UCSD-AML1 (cell line): ENCODE measurements around the gene CISH.
A peak's percentile ranks its signal among the peaks of the same experiment; 100 is the strongest.

Experiments
- DNase-seq: peaks from one replicate; lab custom pipeline; 2025; ENCODE audit not compliant: unreplicated experiment; lab: John Stamatoyannopoulos, UW

CISH gene

DNA sequence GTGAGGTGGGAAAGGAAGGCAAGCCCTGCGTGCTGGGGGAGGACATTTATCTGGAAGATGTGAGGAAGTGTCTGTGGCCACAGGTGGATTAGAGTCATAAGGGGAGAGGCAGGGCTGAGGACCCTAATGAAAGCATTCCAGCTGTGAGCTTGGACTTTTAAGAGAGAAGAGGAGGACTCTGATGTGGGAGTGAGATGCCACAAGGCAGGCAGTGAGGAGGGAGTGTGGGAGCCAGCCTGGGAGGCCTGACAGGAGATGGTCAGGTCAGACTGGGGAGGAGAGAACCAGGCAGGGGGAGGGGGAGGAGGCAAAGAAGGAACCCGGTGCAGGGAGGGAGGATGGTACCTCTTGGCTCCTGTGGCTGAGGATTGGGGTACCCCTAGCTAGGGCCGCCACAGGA is 26.4 kb upstream of the CISH start:
- DNase-seq: no peak

DNA sequence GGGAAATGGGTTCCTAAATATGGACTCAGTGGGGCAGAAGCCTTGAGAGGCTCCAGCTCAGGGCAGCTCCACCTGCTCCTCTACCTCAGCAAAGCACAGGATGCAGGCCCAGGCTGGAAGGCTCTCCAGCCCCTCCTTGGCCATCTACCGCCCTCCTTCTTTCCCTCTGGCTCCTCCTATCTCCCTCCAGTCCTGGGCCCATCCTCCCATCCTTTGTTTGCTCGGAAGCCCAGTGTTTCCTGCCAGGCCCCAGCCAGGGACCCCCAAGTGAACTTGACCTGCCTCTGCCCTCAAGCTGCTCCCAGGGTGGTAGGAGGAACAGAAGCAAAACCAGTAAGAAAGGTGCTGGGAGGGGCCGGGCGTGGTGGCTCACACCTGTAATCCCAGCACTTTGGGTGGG is 25.4 kb upstream of the CISH start:
- no peak for DNase-seq

DNA sequence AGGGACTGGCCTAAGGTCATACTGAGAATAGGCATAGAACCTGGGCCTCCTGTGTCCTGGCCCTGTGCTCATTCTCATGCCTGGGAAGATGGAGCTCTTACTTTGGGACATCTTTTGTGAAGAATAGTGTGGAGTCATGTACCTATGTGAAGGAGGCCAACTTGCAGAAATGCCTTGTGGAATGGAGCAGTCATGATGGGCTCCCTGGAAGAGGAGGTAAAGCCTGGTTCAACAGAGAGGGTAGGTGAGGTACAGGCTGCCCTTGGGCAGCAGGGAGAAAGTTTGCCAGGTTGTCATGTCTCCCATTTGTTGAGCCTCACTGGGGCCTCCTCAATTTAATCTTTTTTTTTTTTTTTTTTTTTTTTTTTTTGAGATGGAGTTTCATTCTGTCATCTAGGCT is 23.5 kb upstream of the CISH start:
- no peak for DNase-seq

DNA sequence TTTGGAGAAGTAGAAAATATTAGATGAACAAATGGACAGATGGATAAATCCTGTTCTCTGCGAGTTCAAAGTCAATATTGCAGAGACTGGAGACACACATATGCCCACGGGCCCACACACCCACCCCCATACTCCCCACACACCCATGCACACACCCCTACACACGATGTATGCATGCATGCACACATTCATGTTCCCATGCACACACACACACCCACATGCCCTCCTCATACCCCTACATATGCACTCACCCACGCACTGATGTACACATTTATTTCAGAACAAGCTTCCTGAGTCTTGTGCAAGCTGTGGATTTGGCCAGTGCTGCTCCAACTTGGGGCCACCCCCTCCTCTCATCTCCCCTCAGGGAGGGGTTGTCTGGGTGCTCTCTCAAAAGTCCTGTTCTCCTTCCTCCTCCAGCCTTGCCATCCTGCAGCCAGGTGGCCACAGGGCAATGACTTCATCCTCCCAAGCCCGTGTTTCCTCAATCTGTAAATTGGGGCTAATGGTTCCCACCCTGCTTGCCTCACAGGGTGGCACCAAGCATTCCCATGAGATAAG is 21.7 kb upstream of the CISH start:
- DNase-seq: no peak

DNA sequence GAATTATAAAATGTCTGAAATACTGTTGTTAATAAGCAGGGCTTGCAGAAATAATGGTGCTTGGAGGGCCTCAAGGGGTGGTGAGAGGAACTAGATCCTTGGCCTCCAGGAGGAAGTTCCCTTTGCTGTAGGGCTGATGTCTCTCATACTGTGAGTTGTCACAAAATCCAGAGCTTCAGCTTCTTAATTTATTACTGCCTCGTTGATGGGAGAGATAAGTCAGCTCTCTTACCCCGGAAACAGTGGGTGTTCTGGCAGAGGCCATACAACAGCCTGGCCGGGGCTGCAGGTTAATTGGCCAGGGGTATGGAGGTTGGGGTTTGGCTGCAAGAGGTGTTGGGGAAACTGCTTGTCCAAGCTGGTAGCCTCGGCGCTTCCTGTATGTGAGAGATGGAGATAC is 20.9 kb upstream of the CISH start:
- DNase-seq: peak; percentile 52

DNA sequence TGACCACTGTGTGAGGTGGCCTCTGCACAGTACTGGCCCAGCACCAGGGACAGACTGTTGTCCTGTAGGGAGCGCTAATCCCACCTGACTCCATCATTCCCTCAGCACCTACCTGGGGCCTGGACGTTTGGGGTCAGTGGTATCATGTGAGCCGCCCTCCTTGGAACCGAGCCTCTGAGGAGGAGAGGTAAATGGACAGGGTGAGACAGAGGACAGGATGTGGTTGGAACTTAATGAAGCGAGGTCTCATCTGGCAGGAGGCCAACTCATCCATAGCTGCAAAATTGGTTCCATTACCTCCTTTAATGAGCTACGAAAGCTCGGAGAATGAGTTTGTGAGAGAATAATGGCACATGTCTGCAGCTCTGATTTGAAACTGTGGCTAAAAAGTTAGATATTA is 19.3 kb upstream of the CISH start:
- no peak for DNase-seq

DNA sequence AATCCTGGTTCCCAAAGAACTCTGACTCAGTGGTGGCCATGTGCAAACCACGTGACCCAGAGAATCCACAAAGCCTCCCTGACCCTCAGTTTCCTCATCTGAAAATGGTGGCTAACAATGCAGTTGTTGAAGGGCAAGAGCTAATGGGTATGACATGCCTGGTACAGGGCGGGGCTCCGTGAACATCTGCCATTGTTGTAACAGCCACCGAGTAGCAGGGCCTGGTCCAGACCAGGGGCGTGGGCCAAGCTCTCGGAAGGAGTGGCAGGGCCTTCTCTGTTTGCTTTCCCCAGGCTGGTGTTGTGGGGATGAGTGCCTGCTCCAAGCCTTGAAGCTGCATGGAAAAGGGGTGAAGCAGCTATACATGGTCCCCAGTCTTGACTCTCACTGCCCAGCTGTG is 18.8 kb upstream of the CISH start:
- no peak for DNase-seq

DNA sequence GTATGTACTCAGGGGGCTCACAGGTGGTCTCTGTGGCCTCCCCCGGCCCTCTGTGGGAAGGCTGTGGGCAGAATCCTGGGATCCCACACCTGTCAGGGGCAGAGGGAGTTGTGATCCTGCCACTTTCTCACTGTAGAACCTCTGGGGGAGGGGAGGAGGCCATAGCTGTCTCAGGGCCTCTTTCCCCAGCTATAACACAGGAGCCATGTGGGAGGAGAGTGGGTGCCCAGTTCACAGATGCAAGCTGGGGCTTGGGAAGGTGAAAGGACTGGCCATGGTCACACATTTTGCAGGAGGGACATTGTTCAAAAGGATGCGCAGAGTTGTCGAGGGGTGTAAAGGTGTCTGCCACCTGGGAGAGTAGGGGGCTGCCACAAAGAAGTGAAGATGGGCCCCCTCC is 17.0 kb upstream of the CISH start:
- no peak for DNase-seq

DNA sequence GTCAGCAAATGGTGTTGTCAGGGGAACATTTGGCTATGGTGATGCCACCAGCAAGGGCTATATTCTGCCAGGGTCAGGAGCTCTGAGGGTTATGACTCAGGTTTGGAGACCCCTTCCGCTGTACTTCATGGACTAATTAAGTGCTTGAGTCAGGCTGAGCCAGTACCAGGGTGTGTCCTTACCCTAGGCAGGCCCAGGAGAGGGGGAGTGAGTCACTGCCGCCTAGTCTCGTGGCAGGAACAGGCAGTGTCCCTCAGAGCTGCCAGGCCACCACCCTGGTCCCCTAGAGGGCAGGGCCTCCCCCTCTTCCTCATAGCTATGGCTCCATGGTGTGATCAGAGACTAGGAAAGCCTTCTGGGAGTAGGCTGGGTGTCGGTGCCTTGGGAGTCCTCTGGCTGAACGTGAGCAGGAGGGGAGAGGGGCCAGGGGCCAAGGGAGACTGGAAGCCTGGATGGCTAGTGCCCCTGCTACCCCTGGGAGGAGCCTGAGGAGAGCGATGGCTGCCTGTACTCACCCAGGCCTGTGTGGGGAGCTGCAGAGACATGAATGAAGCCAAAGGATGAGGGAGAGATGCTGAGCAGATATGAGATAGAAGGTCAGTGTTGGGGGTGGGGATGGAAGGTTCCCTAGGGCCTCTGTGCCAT is 16.0 kb upstream of the CISH start:
- DNase-seq: peak; percentile 41

DNA sequence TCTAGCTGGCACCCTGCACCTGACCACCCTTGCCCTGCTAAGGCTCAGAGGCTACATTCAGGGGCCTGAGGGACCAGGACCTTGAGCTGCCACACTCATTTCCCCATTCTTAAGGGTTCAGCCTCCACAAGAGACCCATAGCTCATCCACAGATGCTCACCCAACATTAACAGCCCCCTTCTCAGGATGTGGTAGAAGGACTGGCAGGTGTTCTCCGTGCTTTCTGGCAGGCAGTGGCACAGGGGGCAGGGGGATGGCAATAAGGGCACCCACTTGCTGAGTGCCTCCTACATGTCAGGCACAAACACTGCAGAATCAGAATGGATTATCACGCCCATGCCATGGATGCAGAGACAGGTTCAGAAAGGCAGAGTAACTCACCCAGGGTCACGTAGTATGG is 14.8 kb upstream of the CISH start:
- DNase-seq: no peak

DNA sequence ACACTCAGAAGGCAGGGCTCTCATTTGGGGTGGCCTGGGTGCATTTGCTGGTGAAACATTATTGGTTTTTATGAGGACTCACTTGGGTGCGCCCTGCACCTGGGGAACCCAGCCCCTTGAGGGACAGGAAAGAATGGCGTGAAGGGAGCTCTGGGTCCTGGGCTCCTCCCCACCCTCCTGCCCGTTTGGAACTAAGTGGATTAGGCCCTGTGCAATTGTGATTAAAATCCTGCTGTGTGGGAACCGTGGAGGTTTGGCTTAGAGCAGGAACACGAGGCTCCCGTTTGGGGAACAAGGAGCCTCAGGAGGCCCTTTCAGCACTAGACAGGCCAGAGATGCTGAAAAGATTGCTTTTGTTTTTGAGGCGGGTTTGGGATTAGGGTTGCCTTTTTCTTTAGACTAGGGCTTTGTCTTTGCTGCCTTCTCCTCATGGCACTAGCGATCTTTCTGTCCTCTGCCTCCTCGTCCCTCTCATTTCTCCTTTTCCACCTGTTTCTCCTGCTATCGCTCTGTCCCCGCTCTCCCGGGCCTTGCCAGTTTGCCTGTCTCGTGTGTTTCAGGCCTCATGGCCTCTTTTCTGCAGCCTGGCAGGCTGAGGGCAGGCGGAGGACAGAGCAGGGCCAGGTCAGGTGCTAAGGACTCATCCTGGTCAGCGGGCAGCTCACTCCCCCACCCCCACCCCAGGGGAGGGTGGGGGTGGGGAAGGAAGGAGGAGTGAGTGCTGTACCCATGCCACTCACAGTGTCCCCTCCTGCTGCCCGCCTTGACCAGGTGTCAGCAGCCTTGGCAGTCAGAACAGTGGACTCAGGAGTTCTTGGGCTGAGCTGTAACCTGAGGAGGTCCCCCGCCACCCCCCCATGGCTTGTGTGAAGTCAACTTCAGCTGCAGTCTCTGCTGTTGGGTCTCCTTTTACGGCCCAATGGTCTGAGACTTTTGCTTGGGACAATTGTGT is 13.9 kb upstream of the CISH start:
- DNase-seq: no peak

DNA sequence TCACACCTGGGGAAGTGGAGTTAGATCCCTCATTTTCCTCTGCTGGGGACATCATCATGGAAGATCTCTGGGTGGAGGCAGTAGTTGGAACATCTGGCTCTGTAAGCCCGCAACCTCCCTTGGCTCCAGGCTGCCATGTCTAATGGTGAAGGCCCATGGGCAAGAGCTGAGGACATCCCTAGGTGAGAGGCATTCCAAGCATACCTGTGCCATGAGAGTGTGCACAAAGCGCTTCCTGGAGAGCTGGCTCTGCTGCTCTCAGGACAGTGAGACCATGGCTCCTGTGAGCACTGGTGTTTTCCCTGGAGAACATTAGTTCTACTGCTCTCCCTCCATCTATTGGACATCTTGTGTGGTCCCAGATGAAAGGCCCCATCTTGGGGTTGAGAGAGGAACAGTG is 13.1 kb upstream of the CISH start:
- no peak for DNase-seq

DNA sequence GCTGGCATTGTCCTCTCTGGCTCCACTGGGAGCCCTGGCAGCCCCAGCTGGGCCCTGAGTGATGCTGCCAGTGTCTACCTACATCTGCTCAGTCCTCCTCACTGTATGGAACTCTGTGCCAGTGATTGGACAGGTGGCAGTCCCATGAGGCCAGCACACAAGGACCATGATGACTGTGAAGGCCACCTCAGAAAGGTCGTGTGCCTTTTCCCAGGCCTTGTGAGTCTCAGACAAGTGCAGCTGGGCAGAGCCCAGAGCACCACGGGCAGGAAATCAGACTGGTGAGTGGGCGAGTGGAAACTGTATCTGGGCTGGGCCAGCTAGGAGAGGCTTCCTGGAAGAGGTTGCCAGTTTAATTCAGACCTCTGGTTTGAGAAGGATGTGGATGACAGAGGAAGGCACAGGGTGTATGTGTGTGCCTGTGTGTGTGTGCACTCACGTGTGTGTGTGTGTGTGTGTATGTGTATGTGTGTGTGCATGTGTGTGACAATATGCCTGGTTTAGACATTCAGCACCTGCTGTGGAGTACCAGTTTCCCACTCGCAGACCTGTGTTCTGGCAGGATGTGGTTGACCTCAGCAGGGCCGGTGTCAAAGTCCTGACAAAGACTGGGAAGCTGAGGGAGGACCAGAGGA is 12.4 kb upstream of the CISH start:
- DNase-seq: peak; percentile 84

DNA sequence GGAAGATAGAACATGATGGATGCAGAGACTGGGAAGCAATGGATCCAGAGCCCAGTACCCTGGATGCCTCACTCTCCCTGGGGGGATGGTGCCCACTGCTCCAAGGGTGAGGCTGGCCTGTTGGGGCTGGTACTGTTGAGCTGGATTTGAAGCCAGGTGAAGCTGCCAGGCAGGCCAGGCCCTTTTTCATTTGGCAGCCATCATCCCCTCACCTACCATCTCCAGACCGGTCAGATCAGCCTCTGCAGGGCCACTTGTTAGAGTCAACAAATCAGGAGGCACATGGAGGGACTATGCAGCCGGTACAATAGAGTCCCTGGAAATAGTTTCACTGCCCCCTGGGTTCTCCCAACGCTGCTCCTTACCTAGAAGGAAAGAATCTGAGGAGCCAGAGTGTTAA is 11.3 kb upstream of the CISH start:
- DNase-seq: no peak

DNA sequence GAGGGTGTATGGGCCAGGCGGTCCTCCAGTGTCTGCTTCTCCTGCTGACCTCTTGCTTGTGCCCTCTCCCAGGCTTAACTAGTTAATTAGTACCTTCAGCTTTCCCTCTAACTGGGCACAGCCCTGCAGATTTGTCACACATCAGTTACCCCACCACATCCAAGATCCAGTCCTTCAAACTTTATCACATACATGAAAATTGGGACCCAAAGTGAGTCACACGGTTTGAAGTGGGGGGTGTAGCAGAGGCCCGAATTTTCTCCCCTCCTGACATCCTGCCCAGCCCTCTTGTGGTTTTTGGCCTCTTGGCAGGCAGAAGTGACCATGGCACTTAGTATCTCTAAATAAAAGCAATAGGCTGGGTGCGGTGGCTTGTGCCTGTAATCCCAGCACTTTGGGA is 9.2 kb upstream of the CISH start:
- DNase-seq: peak; percentile 54

DNA sequence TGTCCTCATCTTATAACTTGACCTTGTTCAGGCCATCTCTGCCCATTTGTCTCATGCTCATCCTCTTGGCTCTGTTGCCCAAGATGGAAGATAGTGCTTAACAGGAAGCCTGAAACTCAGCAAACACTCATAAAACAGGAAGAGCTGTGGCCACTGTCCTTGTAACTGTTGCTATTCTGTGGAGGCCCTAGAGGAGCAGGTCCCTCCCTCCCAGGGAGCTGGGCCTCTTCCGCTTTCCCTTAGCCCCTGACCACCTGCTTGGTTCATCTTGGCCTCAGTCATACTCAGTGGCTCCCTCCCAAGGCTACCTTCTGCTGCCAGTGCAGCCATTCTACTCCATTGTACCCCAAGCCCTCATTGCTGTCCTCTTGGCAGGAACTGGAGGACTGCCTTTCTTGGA is 8.8 kb upstream of the CISH start:
- DNase-seq: peak; percentile 74

DNA sequence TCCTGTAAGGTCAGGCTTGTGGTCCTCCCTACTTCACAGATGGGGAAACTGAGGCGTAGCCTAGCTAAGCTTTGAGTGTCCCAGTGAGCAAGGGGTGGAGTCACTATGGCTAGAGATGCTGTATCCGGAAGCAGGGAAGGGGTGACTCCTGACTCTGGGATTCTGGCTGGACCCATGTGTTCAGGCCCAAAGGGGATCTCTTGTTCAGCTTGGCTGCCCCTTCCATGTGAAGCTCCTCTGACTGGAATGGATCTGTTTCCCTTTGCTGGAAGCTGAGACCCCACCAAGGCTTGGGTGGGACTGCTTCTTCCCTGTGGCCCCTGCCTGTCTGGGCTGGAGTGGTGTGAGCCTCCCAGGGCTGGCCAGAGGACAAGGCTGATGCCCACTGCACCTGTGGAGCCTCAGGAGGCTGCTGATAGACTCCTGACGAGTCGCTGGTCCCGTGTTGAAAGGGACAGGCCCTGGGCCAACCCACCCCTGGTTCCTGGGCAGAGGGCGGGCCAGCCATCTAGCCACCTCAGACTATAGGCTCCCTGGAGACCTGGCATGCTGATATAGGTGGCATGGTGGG is 6.4 kb upstream of the CISH start:
- no peak for DNase-seq

DNA sequence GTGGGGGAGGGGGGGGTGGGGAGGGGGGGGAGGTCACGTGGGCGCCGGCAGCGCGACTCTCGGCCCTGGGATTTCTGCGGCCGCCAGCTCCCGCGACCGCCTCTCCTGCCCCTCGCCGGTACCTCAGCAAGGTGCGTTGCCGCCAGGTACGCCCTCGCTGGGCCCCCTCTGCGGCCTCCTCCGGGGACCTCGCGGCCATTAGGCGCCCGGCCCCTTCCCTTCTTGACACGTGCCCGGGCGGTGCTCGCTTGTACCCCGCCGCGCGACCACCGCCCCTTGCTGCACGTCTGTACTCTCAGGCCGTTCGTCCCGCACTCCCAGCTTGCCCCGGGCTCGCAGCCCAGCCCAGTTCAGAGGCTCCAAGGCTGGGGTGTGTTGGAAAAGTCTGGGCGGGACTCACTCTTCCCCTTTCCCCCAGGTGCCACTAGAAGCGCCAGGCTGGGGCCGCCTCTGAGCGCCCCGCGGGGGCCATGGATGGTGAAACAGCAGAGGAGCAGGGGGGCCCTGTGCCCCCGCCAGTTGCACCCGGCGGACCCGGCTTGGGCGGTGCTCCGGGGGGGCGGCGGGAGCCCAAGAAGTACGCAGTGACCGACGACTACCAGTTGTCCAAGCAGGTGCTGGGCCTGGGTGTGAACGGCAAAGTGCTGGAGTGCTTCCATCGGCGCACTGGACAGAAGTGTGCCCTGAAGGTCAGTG is 5.7 kb upstream of the CISH start, which contains the start of gene MAPKAPK3:
Gene MAPKAPK3, plus strand, starts transcription at position 56 of the 696 bp plus-strand sequence. Its CDS starts 415 bp downstream, at position 471.
- DNase-seq: peak; percentile 60

DNA sequence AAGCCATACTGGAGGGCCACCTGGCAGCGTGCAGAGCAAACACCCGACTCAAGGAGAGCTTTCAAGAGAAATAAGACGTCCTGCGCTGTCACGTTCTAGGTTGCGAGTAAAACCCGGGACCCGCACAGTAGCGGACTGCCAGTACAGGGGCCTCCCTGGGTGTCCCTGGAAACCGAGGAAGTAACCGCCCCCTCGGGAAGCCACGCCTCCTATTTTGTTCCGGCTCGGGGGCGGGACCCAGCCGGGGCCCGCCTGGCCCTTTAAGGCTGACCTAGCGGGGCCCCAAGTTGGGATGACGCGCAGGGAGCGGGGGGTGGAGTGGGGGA is 5.2 kb upstream of the CISH start:
- peak; percentile 97 for DNase-seq

DNA sequence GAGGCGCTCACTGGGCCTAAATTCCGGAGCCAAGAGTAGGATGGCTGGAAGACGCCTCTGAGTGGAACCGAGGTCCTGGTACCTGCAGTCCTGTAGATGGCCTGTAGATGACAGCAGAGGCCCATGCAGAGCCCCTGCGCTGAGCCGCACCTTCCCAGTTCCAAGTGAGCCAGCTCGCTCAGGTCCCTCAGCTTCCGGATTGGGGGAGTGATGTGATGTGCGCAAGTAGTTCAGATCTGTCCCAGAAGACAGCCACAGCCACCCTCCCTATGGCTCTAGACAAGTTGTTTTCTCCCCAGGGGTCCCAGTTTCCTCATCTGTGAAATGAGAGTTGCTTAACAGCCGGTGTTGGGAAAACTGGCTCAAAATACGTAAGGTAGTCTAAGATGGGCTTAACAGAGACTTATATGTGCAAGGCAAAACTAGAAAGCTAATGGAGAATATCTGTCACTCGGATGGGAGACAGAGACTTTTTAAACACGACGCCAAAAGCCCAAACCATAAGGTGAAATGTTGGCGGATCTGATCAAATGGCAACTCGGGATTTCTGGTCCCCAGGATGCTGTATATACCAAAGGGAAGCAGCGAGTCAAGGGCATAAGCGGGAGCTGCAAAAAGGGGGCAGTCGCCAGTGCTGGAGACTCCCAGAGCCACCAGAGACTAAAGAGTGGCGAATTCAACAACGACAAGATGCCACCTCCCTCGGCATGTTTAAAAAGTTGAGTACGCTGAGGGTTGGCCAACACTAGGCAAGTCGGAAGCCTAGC is 4.6 kb upstream of the CISH start:
- DNase-seq: peak; percentile 82
